ENCODE data around the gene SMCO2. TPM values are rescaled to one million over a fixed set of nuclear protein-coding genes. Genes with fewer than 3 reads are reported as not detected.
"Not testable (repeated sequence)": the region's sequence is repeated elsewhere in the genome, so short reads cannot be mapped to it uniquely, and the experiment has no call there.

SMCO2 gene
- total RNA-seq, 2 donors from 2014 or later: not detected

- Mint-ChIP-seq H3K36me3 (ENCODE audit: low read depth) (peaks cover 3% of the 10 kb centered on the region), H3K4me1 (peaks cover 11% of the 10 kb centered on the region), H3K27ac (no peak overlapping the region), H3K4me3 (no peak overlapping the region), H3K27me3 (peaks cover 13% of the 10 kb centered on the region)
- no peak for ATAC-seq
- H3K9me3 ChIP-seq (ENCODE audit: control insufficient read depth, low read length, poor library complexity, severe bottlenecking): no peaks in the 10 kb centered on the region
- no peak for DNase-seq
Measured at GRCh38 chr12:27528788-27529187, 82.3 kb downstream of the SMCO2 start.

- Mint-ChIP-seq H3K4me1 (peaks cover 15% of the 10 kb centered on the region), H3K27ac (no peak overlapping the region), H3K27me3 (peaks cover 13% of the 10 kb centered on the region), H3K4me3 (no peak overlapping the region), H3K36me3 (ENCODE audit: low read depth) (peaks cover 3% of the 10 kb centered on the region)
- ATAC-seq: no peak
- DNase-seq: no peak
- H3K9me3 ChIP-seq (ENCODE audit: control insufficient read depth, low read length, poor library complexity, severe bottlenecking): no peaks in the 10 kb centered on the region
Measured at GRCh38 chr12:27530157-27530922, 83.8 kb downstream of the SMCO2 start.

- no peaks in the 10 kb centered on the region for H3K9me3 ChIP-seq (ENCODE audit: control insufficient read depth, low read length, poor library complexity, severe bottlenecking)
- ATAC-seq: no peak
- Mint-ChIP-seq H3K27me3 (peaks cover 9% of the 10 kb centered on the region), H3K27ac (no peak overlapping the region), H3K36me3 (ENCODE audit: low read depth) (peaks cover 3% of the 10 kb centered on the region), H3K4me3 (no peak overlapping the region), H3K4me1 (peaks cover 15% of the 10 kb centered on the region)
- DNase-seq: no peak
Measured at GRCh38 chr12:27531896-27532295, 85.4 kb downstream of the SMCO2 start.

- Mint-ChIP-seq H3K27ac (peak overlapping the region; percentile 93), H3K36me3 (ENCODE audit: low read depth) (peaks cover 3% of the 10 kb centered on the region), H3K4me3 (peak overlapping the region; percentile 68), H3K4me1 (peaks cover 15% of the 10 kb centered on the region), H3K27me3 (peaks cover 9% of the 10 kb centered on the region)
- H3K9me3 ChIP-seq (ENCODE audit: control insufficient read depth, low read length, poor library complexity, severe bottlenecking): no peaks in the 10 kb centered on the region
- ATAC-seq (peak; percentile 64), DNase-seq (no peak)
Measured at GRCh38 chr12:27534060-27534764, 87.7 kb downstream of the SMCO2 start.

GRCh38 chr12:27534765-27535161, 88.2 kb downstream of the SMCO2 start:
- Mint-ChIP-seq H3K36me3 (ENCODE audit: low read depth) (peaks cover 3% of the 10 kb centered on the region), H3K4me1 (peaks cover 15% of the 10 kb centered on the region), H3K27me3 (peaks cover 9% of the 10 kb centered on the region), H3K4me3 (no peak overlapping the region), H3K27ac (peak overlapping the region; percentile 93)
- ATAC-seq (no peak), DNase-seq (no peak)
- no peaks in the 10 kb centered on the region for H3K9me3 ChIP-seq (ENCODE audit: control insufficient read depth, low read length, poor library complexity, severe bottlenecking)

- Mint-ChIP-seq H3K27me3 (peaks cover 9% of the 10 kb centered on the region), H3K4me3 (no peak overlapping the region), H3K4me1 (peaks cover 15% of the 10 kb centered on the region), H3K36me3 (ENCODE audit: low read depth) (peaks cover 3% of the 10 kb centered on the region), H3K27ac (no peak overlapping the region)
- DNase-seq (no peak), ATAC-seq (no peak)
- no peaks in the 10 kb centered on the region for H3K9me3 ChIP-seq (ENCODE audit: control insufficient read depth, low read length, poor library complexity, severe bottlenecking)
Measured at GRCh38 chr12:27535318-27535717, 88.8 kb downstream of the SMCO2 start.

- Mint-ChIP-seq H3K4me1 (peaks cover 15% of the 10 kb centered on the region), H3K4me3 (no peak overlapping the region), H3K36me3 (ENCODE audit: low read depth) (no peaks in the 10 kb centered on the region), H3K27ac (no peak overlapping the region), H3K27me3 (peaks cover 20% of the 10 kb centered on the region)
- ATAC-seq: no peak
- H3K9me3 ChIP-seq (ENCODE audit: control insufficient read depth, low read length, poor library complexity, severe bottlenecking): no peaks in the 10 kb centered on the region
- DNase-seq: no peak
Measured at GRCh38 chr12:27537855-27538675, 91.5 kb downstream of the SMCO2 start.

- no peaks in the 10 kb centered on the region for H3K9me3 ChIP-seq (ENCODE audit: control insufficient read depth, low read length, poor library complexity, severe bottlenecking)
- H3K27ac Mint-ChIP-seq: no peak overlapping the region
- peaks cover 7% of the 10 kb centered on the region for H3K4me1 Mint-ChIP-seq
- no peaks in the 10 kb centered on the region for H3K36me3 Mint-ChIP-seq (ENCODE audit: low read depth)
- DNase-seq (no peak), ATAC-seq (no peak)
- H3K4me3 Mint-ChIP-seq: no peak overlapping the region
- H3K27me3 Mint-ChIP-seq: peaks cover 13% of the 10 kb centered on the region
Measured at GRCh38 chr12:27539191-27539631, 92.7 kb downstream of the SMCO2 start.

GRCh38 chr12:27541031-27541719, 94.6 kb downstream of the SMCO2 start:
- Mint-ChIP-seq H3K27ac (no peak overlapping the region), H3K4me3 (no peak overlapping the region), H3K36me3 (ENCODE audit: low read depth) (no peaks in the 10 kb centered on the region), H3K4me1 (no peaks in the 10 kb centered on the region), H3K27me3 (peaks cover 11% of the 10 kb centered on the region)
- no peaks in the 10 kb centered on the region for H3K9me3 ChIP-seq (ENCODE audit: control insufficient read depth, low read length, poor library complexity, severe bottlenecking)
- no peak for ATAC-seq
- DNase-seq: no peak

GRCh38 chr12:27542628-27543027, 96.1 kb downstream of the SMCO2 start:
- H3K27ac Mint-ChIP-seq: no peak overlapping the region

GRCh38 chr12:27544858-27545257, 98.3 kb downstream of the SMCO2 start:
- not testable (repeated sequence) for H3K27ac Mint-ChIP-seq; ATAC-seq; H3K4me3 Mint-ChIP-seq; DNase-seq; H3K36me3 Mint-ChIP-seq (ENCODE audit: low read depth); H3K4me1 Mint-ChIP-seq; H3K9me3 ChIP-seq (ENCODE audit: control insufficient read depth, low read length, poor library complexity, severe bottlenecking)
- H3K27me3 Mint-ChIP-seq: peaks cover 21% of the 10 kb centered on the region

More at GRCh38 chr12:27542628-27543027, 96.1 kb downstream of the SMCO2 start:
- H3K9me3 ChIP-seq (ENCODE audit: control insufficient read depth, low read length, poor library complexity, severe bottlenecking): no peaks in the 10 kb centered on the region
- ATAC-seq (no peak), DNase-seq (no peak)
- Mint-ChIP-seq H3K4me1 (no peaks in the 10 kb centered on the region), H3K4me3 (no peak overlapping the region), H3K36me3 (ENCODE audit: low read depth) (no peaks in the 10 kb centered on the region), H3K27me3 (peaks cover 11% of the 10 kb centered on the region)

GRCh38 chr12:27545665-27546064, 99.1 kb downstream of the SMCO2 start:
- Mint-ChIP-seq H3K27me3 (peaks cover 21% of the 10 kb centered on the region), H3K4me3 (no peak overlapping the region), H3K36me3 (ENCODE audit: low read depth) (no peaks in the 10 kb centered on the region), H3K4me1 (peaks cover 3% of the 10 kb centered on the region), H3K27ac (no peak overlapping the region)
- no peaks in the 10 kb centered on the region for H3K9me3 ChIP-seq (ENCODE audit: control insufficient read depth, low read length, poor library complexity, severe bottlenecking)
- DNase-seq (no peak), ATAC-seq (no peak)

All from T-helper 17 cell (primary cell).